HepG2 (cell line): ENCODE measurements around the gene TPPP2. TPM values are rescaled to one million over a fixed set of nuclear protein-coding genes. Genes with fewer than 3 reads are reported as not detected.

Experiments used
- CAMTA2 ChIP-seq: sonication (generic); formaldehyde crosslinking; IDR thresholded peaks from 2 replicates; pipeline ENCODE4 v1.4.0; 2020; ENCODE audit warnings: mild to moderate bottlenecking, missing genetic modification reagents, borderline replicate concordance
- CHCHD3 ChIP-seq: sonication (generic); formaldehyde crosslinking; IDR thresholded peaks from 2 replicates; pipeline ENCODE4 v1.8.0; 2022; ENCODE audit warnings: mild to moderate bottlenecking, missing genetic modification reagents, moderate library complexity
- CREB1 ChIP-seq, 2 experiments: fragments of 450-650 bp in 1 of 2; IDR thresholded peaks; 2 replicates each; pipeline ENCODE4 v1.6.1; 2016 to 2017; ENCODE audit warnings: control low read depth in 1 of 2, mild to moderate bottlenecking in 1 of 2, missing compliant biosample characterization in 1 of 2, missing genetic modification characterization in 1 of 2
- DR1 ChIP-seq: sonication (generic); formaldehyde crosslinking; IDR thresholded peaks from 2 replicates; pipeline ENCODE4 v1.8.0; 2021; ENCODE audit warnings: mild to moderate bottlenecking, missing genetic modification reagents, inconsistent platforms
- ELF1 ChIP-seq: sonication (generic); formaldehyde crosslinking; IDR thresholded peaks from 2 replicates; pipeline ENCODE4 v1.4.0; 2020; ENCODE audit warnings: missing genetic modification reagents
- FOXA3 ChIP-seq: IDR thresholded peaks from 2 replicates; pipeline ENCODE4 v1.6.1; 2016; ENCODE audit warnings: missing genetic modification reagents, missing compliant biosample characterization
- HNRNPK ChIP-seq: fragments of 200-400 bp; formaldehyde crosslinking; IDR thresholded peaks from 2 replicates; pipeline ENCODE4 v1.6.1; 2018; ENCODE audit warnings: low read length, low read depth, moderate library complexity, mild to moderate bottlenecking; ENCODE audit not compliant: poor library complexity, severe bottlenecking
- KDM6A ChIP-seq: IDR thresholded peaks from 2 replicates; pipeline ENCODE4 v1.6.1; 2016; ENCODE audit warnings: low read depth
- KLF16 ChIP-seq, 2 experiments: sonication (generic) in 1 of 2; formaldehyde crosslinking in 1 of 2; IDR thresholded peaks; 2 replicates each; pipeline versions ENCODE4 v1.6.1 to v1.8.0; 2016 to 2023; ENCODE audit warnings: missing genetic modification reagents in 2 of 2, missing compliant biosample characterization in 1 of 2
- MEIS2 ChIP-seq: sonication (generic); formaldehyde crosslinking; IDR thresholded peaks from 2 replicates; pipeline ENCODE4 v1.9.0; 2021; ENCODE audit warnings: mild to moderate bottlenecking, missing genetic modification reagents
- MZF1 ChIP-seq: sonication (generic); formaldehyde crosslinking; IDR thresholded peaks from 2 replicates; pipeline ENCODE4 v1.8.1; 2023; ENCODE audit warnings: mild to moderate bottlenecking, missing genetic modification reagents, borderline replicate concordance
- NR0B2 ChIP-seq: sonication (generic); formaldehyde crosslinking; IDR thresholded peaks from 2 replicates; pipeline ENCODE4 v1.4.0; 2020; ENCODE audit warnings: mild to moderate bottlenecking, missing genetic modification reagents
- ONECUT2 ChIP-seq: sonication (generic); formaldehyde crosslinking; IDR thresholded peaks from 2 replicates; pipeline ENCODE4 v1.4.0; 2020; ENCODE audit warnings: missing genetic modification reagents
- TCF12 ChIP-seq, 2 experiments: fragments of 450-650 bp in 1 of 2; sonication (generic) in 1 of 2; formaldehyde crosslinking in 1 of 2; IDR thresholded peaks; 2 replicates each; pipeline versions ENCODE4 v1.6.1 to v1.8.0; 2017 to 2022; ENCODE audit warnings: antibody characterized with exemption in 1 of 2, mild to moderate bottlenecking in 1 of 2, missing genetic modification reagents in 1 of 2, moderate library complexity in 1 of 2
- ZMAT3 ChIP-seq: sonication (generic); formaldehyde crosslinking; conservative IDR thresholded peaks from 2 replicates; pipeline ENCODE4 v1.7.0; 2021; ENCODE audit warnings: missing genetic modification reagents
- ZNF136 ChIP-seq: sonication (generic); formaldehyde crosslinking; IDR thresholded peaks from 2 replicates; pipeline ENCODE4 v1.8.1; 2022; ENCODE audit warnings: low read depth, mild to moderate bottlenecking, moderate library complexity, missing genetic modification reagents
- ZNF776 ChIP-seq: sonication (generic); formaldehyde crosslinking; IDR thresholded peaks from 2 replicates; pipeline ENCODE4 v1.4.0; 2020; ENCODE audit warnings: mild to moderate bottlenecking, missing genetic modification reagents
- ZNF788 ChIP-seq: sonication (generic); formaldehyde crosslinking; IDR thresholded peaks from 2 replicates; pipeline ENCODE4 v1.5.0; 2020; ENCODE audit warnings: mild to moderate bottlenecking, missing genetic modification reagents, borderline replicate concordance
- polyA plus RNA-seq, 8 experiments: library from polyadenylated mRNA; depleted of rRNA in 3 of 8; stranded (reverse) in 7 of 8; unstranded in 1 of 8; fragments of >200 nt; fragmentation: Illumina TruSeq in 4 of 8; extraction: Trizol in 4 of 8; gene quantifications; 2 replicates each; pipeline versions ENCODE4 v1.2.1 to v1.2.3, GENCODE V29; 2011 to 2016; ENCODE audit warnings: low read depth in 4 of 8, missing spikeins in 1 of 8, mixed read lengths in 1 of 8; ENCODE audit not compliant: insufficient read depth in 1 of 8
- total RNA-seq, 5 experiments: library from RNA; depleted of rRNA; stranded (reverse); fragments of >200 nt; fragmentation: Illumina TruSeq; extraction: Trizol; gene quantifications; 2 replicates each; pipeline ENCODE4 v1.2.3, GENCODE V29; 2016; ENCODE audit warnings: low read depth in 1 of 5
- TF ChIP-seq, protein P1 (sequence below): sonication (generic); formaldehyde crosslinking; IDR thresholded peaks from 2 replicates; pipeline ENCODE4 v1.4.0; 2020; ENCODE audit warnings: missing genetic modification reagents
- TF ChIP-seq, protein P2 (sequence below): sonication (generic); formaldehyde crosslinking; IDR thresholded peaks from 2 replicates; pipeline ENCODE4 v1.4.0; 2020; ENCODE audit warnings: missing genetic modification reagents, borderline replicate concordance
- TF ChIP-seq, protein P3 (sequence below): sonication (generic); formaldehyde crosslinking; IDR thresholded peaks from 2 replicates; pipeline ENCODE4 v1.4.0; 2020; ENCODE audit warnings: missing genetic modification reagents

TPPP2 gene
- total and polyA plus RNA-seq, 2 of the 13 experiments (the other 11 are each of a cell fraction or from before 2014, with no cell fraction given): 0.58 to 4.2 TPM

DNA sequence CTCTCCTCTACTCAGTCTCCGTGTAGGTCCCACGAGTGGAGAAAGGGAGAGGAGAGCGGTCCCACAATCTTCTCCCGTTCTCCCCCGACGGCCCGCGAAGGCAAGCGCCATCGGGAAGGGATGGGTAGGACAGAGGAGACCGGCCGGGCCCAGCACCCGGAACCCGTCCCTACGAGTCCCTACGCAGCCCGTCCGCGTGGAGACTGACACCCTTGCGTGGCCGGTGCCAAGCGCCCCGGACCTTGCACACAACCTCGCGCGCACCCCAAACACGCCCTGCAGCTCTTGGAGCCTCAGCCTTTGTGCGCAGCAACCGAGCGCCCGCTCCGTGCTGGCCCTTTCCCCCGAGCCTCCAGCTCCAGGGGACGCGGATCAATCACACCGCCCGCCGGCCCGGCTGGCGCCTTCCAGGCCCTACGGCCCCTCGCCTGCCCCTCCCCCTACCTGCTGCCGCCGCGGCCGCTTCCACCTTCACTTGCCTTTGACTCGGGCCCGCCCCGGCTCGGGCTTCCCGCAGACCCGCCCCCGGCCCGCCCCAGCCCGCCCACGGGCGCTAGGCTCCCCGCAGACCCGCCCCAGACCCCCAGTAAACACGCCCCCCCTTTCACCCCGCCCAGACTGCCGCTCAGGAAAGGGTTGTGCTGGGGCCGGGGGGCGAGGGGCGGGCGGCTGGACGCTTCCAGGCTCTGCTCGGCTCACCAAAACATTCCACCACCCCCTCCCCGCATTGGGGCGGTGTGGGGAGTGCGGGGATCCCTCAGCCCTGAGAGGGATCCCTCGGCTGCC is 5.2 kb upstream of the TPPP2 start, which contains the start of gene NDRG2 (continued):
- TF ChIP-seq KLF16 (CRISPR knock-in tag; IDR thresholded peaks at IDR 0.05) (peak in 1 of 2 experiments; percentile 73; a peak in 1 of 4 replicates), ONECUT2 (CRISPR knock-in tag) (peak; percentile 63), MEIS2 (CRISPR knock-in tag) (peak; percentile 82; the same call in 1 of the 2 replicates), FOXA3 (peak; percentile 50; the same call in 1 of the 2 replicates), ELF1 (CRISPR knock-in tag) (peak; percentile 28; the same call in 1 of the 2 replicates), KDM6A (CRISPR knock-in tag) (no peak), CAMTA2 (peak; percentile 20; the same call in 1 of the 2 replicates), DR1 (CRISPR knock-in tag) (0 out of 2 replicates have a peak, but pooled peaks have one; percentile 38), CREB1 (IDR thresholded peaks at IDR 0.05) (no peak), CREB1 (CRISPR knock-in tag; IDR thresholded peaks at IDR 0.05) (no peak), MZF1 (no peak), CHCHD3 (CRISPR knock-in tag) (0 out of 2 replicates have a peak, but pooled peaks have one; percentile 73), TCF12 (IDR thresholded peaks at IDR 0.05) (no peak), TCF12 (CRISPR knock-in tag; IDR thresholded peaks at IDR 0.05) (peak; percentile 81), HNRNPK (peak; percentile 95), ZMAT3 (CRISPR knock-in tag) (peak; percentile 94), NR0B2 (CRISPR knock-in tag) (peak; percentile 83; the same call in 1 of the 2 replicates), ZNF776 (CRISPR knock-in tag) (peak; percentile 79), ZNF788 (CRISPR knock-in tag) (peak; percentile 71), ZNF136 (no peak)
- TF ChIP-seq, protein P1, sequence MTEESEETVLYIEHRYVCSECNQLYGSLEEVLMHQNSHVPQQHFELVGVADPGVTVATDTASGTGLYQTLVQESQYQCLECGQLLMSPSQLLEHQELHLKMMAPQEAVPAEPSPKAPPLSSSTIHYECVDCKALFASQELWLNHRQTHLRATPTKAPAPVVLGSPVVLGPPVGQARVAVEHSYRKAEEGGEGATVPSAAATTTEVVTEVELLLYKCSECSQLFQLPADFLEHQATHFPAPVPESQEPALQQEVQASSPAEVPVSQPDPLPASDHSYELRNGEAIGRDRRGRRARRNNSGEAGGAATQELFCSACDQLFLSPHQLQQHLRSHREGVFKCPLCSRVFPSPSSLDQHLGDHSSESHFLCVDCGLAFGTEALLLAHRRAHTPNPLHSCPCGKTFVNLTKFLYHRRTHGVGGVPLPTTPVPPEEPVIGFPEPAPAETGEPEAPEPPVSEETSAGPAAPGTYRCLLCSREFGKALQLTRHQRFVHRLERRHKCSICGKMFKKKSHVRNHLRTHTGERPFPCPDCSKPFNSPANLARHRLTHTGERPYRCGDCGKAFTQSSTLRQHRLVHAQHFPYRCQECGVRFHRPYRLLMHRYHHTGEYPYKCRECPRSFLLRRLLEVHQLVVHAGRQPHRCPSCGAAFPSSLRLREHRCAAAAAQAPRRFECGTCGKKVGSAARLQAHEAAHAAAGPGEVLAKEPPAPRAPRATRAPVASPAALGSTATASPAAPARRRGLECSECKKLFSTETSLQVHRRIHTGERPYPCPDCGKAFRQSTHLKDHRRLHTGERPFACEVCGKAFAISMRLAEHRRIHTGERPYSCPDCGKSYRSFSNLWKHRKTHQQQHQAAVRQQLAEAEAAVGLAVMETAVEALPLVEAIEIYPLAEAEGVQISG (CRISPR knock-in tag): peak; percentile 69
- TF ChIP-seq, protein P2, sequence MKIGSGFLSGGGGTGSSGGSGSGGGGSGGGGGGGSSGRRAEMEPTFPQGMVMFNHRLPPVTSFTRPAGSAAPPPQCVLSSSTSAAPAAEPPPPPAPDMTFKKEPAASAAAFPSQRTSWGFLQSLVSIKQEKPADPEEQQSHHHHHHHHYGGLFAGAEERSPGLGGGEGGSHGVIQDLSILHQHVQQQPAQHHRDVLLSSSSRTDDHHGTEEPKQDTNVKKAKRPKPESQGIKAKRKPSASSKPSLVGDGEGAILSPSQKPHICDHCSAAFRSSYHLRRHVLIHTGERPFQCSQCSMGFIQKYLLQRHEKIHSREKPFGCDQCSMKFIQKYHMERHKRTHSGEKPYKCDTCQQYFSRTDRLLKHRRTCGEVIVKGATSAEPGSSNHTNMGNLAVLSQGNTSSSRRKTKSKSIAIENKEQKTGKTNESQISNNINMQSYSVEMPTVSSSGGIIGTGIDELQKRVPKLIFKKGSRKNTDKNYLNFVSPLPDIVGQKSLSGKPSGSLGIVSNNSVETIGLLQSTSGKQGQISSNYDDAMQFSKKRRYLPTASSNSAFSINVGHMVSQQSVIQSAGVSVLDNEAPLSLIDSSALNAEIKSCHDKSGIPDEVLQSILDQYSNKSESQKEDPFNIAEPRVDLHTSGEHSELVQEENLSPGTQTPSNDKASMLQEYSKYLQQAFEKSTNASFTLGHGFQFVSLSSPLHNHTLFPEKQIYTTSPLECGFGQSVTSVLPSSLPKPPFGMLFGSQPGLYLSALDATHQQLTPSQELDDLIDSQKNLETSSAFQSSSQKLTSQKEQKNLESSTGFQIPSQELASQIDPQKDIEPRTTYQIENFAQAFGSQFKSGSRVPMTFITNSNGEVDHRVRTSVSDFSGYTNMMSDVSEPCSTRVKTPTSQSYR (CRISPR knock-in tag): peak; percentile 98
- TF ChIP-seq, protein P3, sequence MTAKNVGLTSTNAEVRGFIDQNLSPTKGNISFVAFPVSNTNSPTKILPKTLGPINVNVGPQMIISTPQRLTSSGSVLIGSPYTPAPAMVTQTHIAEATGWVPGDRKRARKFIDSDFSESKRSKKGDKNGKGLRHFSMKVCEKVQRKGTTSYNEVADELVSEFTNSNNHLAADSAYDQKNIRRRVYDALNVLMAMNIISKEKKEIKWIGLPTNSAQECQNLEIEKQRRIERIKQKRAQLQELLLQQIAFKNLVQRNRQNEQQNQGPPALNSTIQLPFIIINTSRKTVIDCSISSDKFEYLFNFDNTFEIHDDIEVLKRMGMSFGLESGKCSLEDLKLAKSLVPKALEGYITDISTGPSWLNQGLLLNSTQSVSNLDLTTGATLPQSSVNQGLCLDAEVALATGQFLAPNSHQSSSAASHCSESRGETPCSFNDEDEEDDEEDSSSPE: peak; percentile 74
